HepG2 (cell line): ENCODE data around the gene KLF3. TPM values are rescaled to one million over a fixed set of nuclear protein-coding genes. Genes with fewer than 3 reads are reported as not detected.
A peak's percentile ranks its signal among the peaks of the same experiment; 100 is the strongest.

ENCODE experiments used
- ATAC-seq: fragments of 200-7000 bp; cut with Tn5 transposase; 3 replicates; pipeline ENCODE4 v1.9.1; 2020; ENCODE audit warnings: mild to moderate bottlenecking, moderate library complexity
- BruUV-seq: library from RNA; stranded (reverse); fragments of 400-500 nt; replicated peaks from 2 replicates; lab custom pipeline; 2021; lab: Mats Ljungman, UMichigan
- CTCF ChIA-PET: fragments of 300-600 bp; formaldehyde crosslinking; extraction: SDS; loops from one replicate; lab custom pipeline; 2021; ENCODE audit warnings: low total read pairs, inconsistent platforms, low intra/inter-chr PET ratio; lab: Yijun Ruan, JAX
- POLR2A ChIA-PET: fragments of 350-600 bp; sonication (Branson Sonifier 250); formaldehyde crosslinking; loops from one replicate; lab custom pipeline; 2020; ENCODE audit warnings: antibody characterized with exemption, inconsistent platforms; lab: Yijun Ruan, JAX
- DNase-seq: peaks from one replicate; pipeline ENCODE4 v3.0.0-alpha.2; 2015; ENCODE audit warnings: low spot score
- FAIRE-seq: peaks from 3 replicates; lab custom pipeline; 2011; peaks lifted over from hg19 to GRCh38; lab: Jason Lieb, UNC
- H2AFZ ChIP-seq: one replicate; pipeline ENCODE4 v1.6.1; 2011; ENCODE audit warnings: low read length, inconsistent platforms
- H3K27ac ChIP-seq: fragments of 300-600 bp; 3 replicates; pipeline ENCODE4 v1.8.0; 2011; ENCODE audit warnings: mixed run types, mild to moderate bottlenecking, mixed read lengths, low read length, inconsistent platforms; ENCODE audit not compliant: insufficient read depth; ENCODE audit errors: extremely low read length
- H3K27me3 ChIP-seq, 2 experiments: fragments of 200-600 bp in 1 of 2; 2 replicates in 1 of 2; 3 replicates in 1 of 2; pipeline versions ENCODE4 v1.6.0 to v1.8.0; 2011; ENCODE audit warnings: low read length in 2 of 2, mild to moderate bottlenecking in 2 of 2, moderate library complexity in 2 of 2, inconsistent platforms in 1 of 2; ENCODE audit not compliant: insufficient read depth in 2 of 2, control insufficient read depth in 1 of 2
- H3K36me3 ChIP-seq, 2 experiments: fragments of 200-600 bp in 1 of 2; replicated peaks in 1 of 2; 2 replicates in 1 of 2; 3 replicates in 1 of 2; pipeline versions ENCODE4 v1.5.1 to v1.8.0; 2011; ENCODE audit warnings: low read length in 2 of 2, inconsistent platforms in 1 of 2; ENCODE audit not compliant: insufficient read depth in 2 of 2, control insufficient read depth in 1 of 2
- H3K4me1 ChIP-seq: 2 replicates; pipeline ENCODE4 v1.5.1; 2012; ENCODE audit warnings: low read length, inconsistent platforms; ENCODE audit not compliant: insufficient read depth
- H3K4me2 ChIP-seq: 2 replicates; pipeline ENCODE4 v1.6.0; 2011; ENCODE audit warnings: low read depth, low read length, inconsistent platforms
- H3K4me3 ChIP-seq, 3 experiments: fragments of 200-600 bp in 1 of 3; sonication (generic), shearing (Covaris generic) in 1 of 3; replicated peaks in 1 of 3; 2 replicates each; pipeline ENCODE4 v1.5.1; 2011 to 2016; ENCODE audit warnings: low read length in 3 of 3, inconsistent platforms in 2 of 3, low read depth in 2 of 3, mild to moderate bottlenecking in 2 of 3, control low read depth in 1 of 3, mixed read lengths in 1 of 3; ENCODE audit not compliant: insufficient read depth in 1 of 3
- H3K79me2 ChIP-seq: one replicate; pipeline ENCODE4 v1.6.1; 2011; ENCODE audit warnings: low read length, inconsistent platforms; ENCODE audit not compliant: insufficient read depth
- H3K9ac ChIP-seq: 2 replicates; pipeline ENCODE4 v1.6.0; 2011; ENCODE audit warnings: mild to moderate bottlenecking, low read depth, low read length, inconsistent platforms; ENCODE audit not compliant: insufficient read depth
- H3K9me3 ChIP-seq: 2 replicates; pipeline ENCODE4 v1.5.1; 2012; ENCODE audit warnings: mild to moderate bottlenecking, low read length
- H4K20me1 ChIP-seq: 2 replicates; pipeline ENCODE4 v1.6.0; 2011; ENCODE audit warnings: inconsistent platforms, mild to moderate bottlenecking, low read length, moderate library complexity; ENCODE audit not compliant: insufficient read depth
- CAMTA2 ChIP-seq: sonication (generic); formaldehyde crosslinking; IDR thresholded peaks from 2 replicates; pipeline ENCODE4 v1.4.0; 2020; ENCODE audit warnings: mild to moderate bottlenecking, missing genetic modification reagents, borderline replicate concordance
- ESRRA ChIP-seq: sonication (generic); formaldehyde crosslinking; IDR thresholded peaks from 2 replicates; pipeline ENCODE4 v1.5.1; 2020; ENCODE audit warnings: mild to moderate bottlenecking, low read depth, missing genetic modification reagents
- JUND ChIP-seq: sonication (generic); formaldehyde crosslinking; IDR thresholded peaks from 2 replicates; pipeline ENCODE4 v1.8.0; 2022; ENCODE audit warnings: mild to moderate bottlenecking, missing genetic modification reagents
- KAT8 ChIP-seq: IDR thresholded peaks from 2 replicates; pipeline ENCODE4 v1.6.1; 2016; ENCODE audit warnings: missing genetic modification reagents, missing compliant biosample characterization
- KLF16 ChIP-seq, 2 experiments: sonication (generic) in 1 of 2; formaldehyde crosslinking in 1 of 2; IDR thresholded peaks; 2 replicates each; pipeline versions ENCODE4 v1.6.1 to v1.8.0; 2016 to 2023; ENCODE audit warnings: missing genetic modification reagents in 2 of 2, missing compliant biosample characterization in 1 of 2
- KMT2A ChIP-seq: sonication (generic); formaldehyde crosslinking; IDR thresholded peaks from 2 replicates; pipeline ENCODE4 v1.4.0; 2020; ENCODE audit warnings: missing genetic modification reagents
- MIXL1 ChIP-seq: IDR thresholded peaks from 2 replicates; pipeline ENCODE4 v1.6.1; 2016
- NCOA5 ChIP-seq: sonication (generic); formaldehyde crosslinking; IDR thresholded peaks from 2 replicates; pipeline ENCODE4 v1.4.0; 2020; ENCODE audit warnings: missing genetic modification reagents
- RARA ChIP-seq: IDR thresholded peaks from 2 replicates; pipeline ENCODE4 v1.6.1; 2016; ENCODE audit warnings: missing genetic modification reagents, missing compliant biosample characterization
- SATB2 ChIP-seq: sonication (generic); formaldehyde crosslinking; IDR thresholded peaks from 2 replicates; pipeline ENCODE4 v1.5.0; 2020; ENCODE audit warnings: missing genetic modification reagents
- STAT5B ChIP-seq: sonication (generic); formaldehyde crosslinking; IDR thresholded peaks from 2 replicates; pipeline ENCODE4 v1.4.0; 2020; ENCODE audit warnings: missing genetic modification reagents
- ZNF232 ChIP-seq: sonication (generic); formaldehyde crosslinking; IDR thresholded peaks from 2 replicates; pipeline ENCODE4 v1.4.0; 2020; ENCODE audit warnings: missing genetic modification reagents, borderline replicate concordance
- ZNF660 ChIP-seq: sonication (generic); formaldehyde crosslinking; IDR thresholded peaks from 2 replicates; pipeline ENCODE4 v1.5.1; 2020; ENCODE audit warnings: mild to moderate bottlenecking, low read depth, missing genetic modification reagents, borderline replicate concordance
- ZNF720 ChIP-seq: sonication (generic); formaldehyde crosslinking; IDR thresholded peaks from 2 replicates; pipeline ENCODE4 v1.4.0; 2020; ENCODE audit warnings: missing genetic modification reagents
- WGBS: methylation state at CpG from one replicate; pipeline ENCODE4 v1.1.6; 2017; ENCODE audit warnings: low lambda C conversion rate; 5-methylcytosine and 5-hydroxymethylcytosine counted together
- in situ Hi-C: cut with HindIII; loops from 2 replicates; pipeline ENCODE4 v1.10.0; 2017; ENCODE audit warnings: low pct_unique_long_range_greater_than_20kb; ENCODE audit not compliant: extremely low pct_ligation_motif_present
- intact Hi-C: fragments of 100-400 bp; cut with micrococcal nuclease; formaldehyde crosslinking; loops from one replicate; pipeline ENCODE4 v1.10.0; 2022; ENCODE audit not compliant: unreplicated experiment
- polyA plus RNA-seq, 8 experiments: library from polyadenylated mRNA; depleted of rRNA in 3 of 8; stranded (reverse) in 7 of 8; unstranded in 1 of 8; fragments of >200 nt; fragmentation: Illumina TruSeq in 4 of 8; extraction: Trizol in 4 of 8; gene quantifications; 2 replicates each; pipeline versions ENCODE4 v1.2.1 to v1.2.3, GENCODE V29; 2011 to 2016; ENCODE audit warnings: low read depth in 4 of 8, missing spikeins in 1 of 8, mixed read lengths in 1 of 8; ENCODE audit not compliant: insufficient read depth in 1 of 8
- total RNA-seq, 5 experiments: library from RNA; depleted of rRNA; stranded (reverse); fragments of >200 nt; fragmentation: Illumina TruSeq; extraction: Trizol; gene quantifications; 2 replicates each; pipeline ENCODE4 v1.2.3, GENCODE V29; 2016; ENCODE audit warnings: low read depth in 1 of 5
- TF ChIP-seq, protein P1 (sequence below): IDR thresholded peaks from 2 replicates; pipeline ENCODE4 v1.6.1; 2016
- TF ChIP-seq, protein P2 (sequence below): sonication (generic); formaldehyde crosslinking; IDR thresholded peaks from 2 replicates; pipeline ENCODE4 v1.8.0; 2022; ENCODE audit warnings: mild to moderate bottlenecking, missing genetic modification reagents; ENCODE audit not compliant: insufficient replicate concordance
- TF ChIP-seq, protein P3 (sequence below): sonication (generic); formaldehyde crosslinking; IDR thresholded peaks from 2 replicates; pipeline ENCODE4 v1.5.1; 2020; ENCODE audit warnings: mild to moderate bottlenecking, moderate library complexity, missing genetic modification reagents
- TF ChIP-seq, protein P4 (sequence below): sonication (generic); formaldehyde crosslinking; conservative IDR thresholded peaks from 2 replicates; pipeline ENCODE4 v1.4.0; 2020; ENCODE audit warnings: missing genetic modification reagents

Gene KLF3
- total and polyA plus RNA-seq, 2 of the 13 experiments (the other 11 are each of a cell fraction or from before 2014, with no cell fraction given) = 29.1 to 37.8 TPM

DNA sequence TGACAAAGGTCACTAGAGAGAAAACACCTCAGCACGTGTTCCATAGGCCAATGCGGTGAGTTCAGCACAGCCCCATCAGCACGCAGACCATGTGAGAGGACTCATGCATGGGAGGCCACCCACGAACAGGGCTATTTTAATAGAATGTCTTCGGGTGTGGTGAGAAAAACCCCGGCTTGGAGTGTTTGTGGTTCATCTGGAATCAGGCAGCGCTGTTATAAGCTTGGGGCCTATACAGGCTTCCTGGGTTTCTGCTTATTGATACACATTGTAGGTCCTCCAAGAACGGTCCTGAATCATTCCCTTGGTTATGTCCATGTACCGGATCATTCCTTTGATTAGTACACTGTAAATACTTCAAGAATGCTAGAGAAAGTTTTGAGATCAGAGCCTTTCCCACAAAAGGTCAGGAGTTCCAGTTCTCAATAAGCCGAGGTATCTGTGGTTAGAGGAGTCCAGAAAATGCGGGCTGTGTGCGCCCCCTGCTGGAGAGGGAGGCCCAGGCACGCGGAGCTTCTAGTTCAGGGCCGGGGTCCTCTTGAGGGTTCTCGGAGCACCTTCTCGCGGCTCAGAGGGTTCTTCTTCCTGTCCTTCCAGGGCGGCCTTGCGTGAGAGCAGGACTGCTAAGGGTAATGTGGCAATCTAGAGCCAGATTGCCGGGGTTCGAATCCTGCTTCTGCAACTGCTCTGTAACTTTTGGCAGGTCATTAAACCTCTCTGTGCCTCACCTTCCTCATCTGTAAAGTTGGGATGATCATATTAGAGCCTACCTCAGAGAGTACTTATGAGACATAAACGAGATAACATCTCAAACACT, 67.0 kb downstream of the KLF3 start:
- no peaks in the 10 kb centered on the region for H3K27me3 ChIP-seq
- no peak overlapping the region for H3K27ac ChIP-seq
- peaks cover 13% of the 10 kb centered on the region for H3K9me3 ChIP-seq
- intact Hi-C loops = loop anchor here (1.0 to 10.0 kb wide), 5 partner anchors 54 to 926 kb away; no protein-coding TSS in a partner anchor
- peak overlapping the region in 1 of 3 experiments; percentile 30; a peak in 1 of 6 replicates for H3K4me3 ChIP-seq
- H4K20me1 ChIP-seq = no peaks in the 10 kb centered on the region
- peak; percentile 73 for FAIRE-seq
- ATAC-seq = peak; percentile 93
- in situ Hi-C loops = loop anchor here (5.0 kb wide), 1 partner anchor 549 kb away; no protein-coding TSS in a partner anchor
- H3K9ac ChIP-seq = no peak overlapping the region; the same call in 1 of the 2 replicates
- H3K36me3 ChIP-seq = no peaks in the 10 kb centered on the region
- peak overlapping the region; percentile 69 for H3K4me2 ChIP-seq
- CTCF ChIA-PET = interaction anchor here (1.2 to 3.8 kb wide), 3 partner anchors 411 to 669 kb away, joined by 9 to 38 read pairs (median 20); no protein-coding TSS in a partner anchor
- H2AFZ ChIP-seq = no peak overlapping the region
- no TSS peak for BruUV-seq
- POLR2A ChIA-PET = interaction anchor here (0.8 to 1.1 kb wide), 2 partner anchors 9 to 411 kb away, joined by 3 read pairs; no protein-coding TSS in a partner anchor
- 18% methylated on average over 10 of the region's 23 CpGs for WGBS
- H3K79me2 ChIP-seq = no peaks in the 10 kb centered on the region
- DNase-seq = peak; percentile 66
- H3K4me1 ChIP-seq = peaks cover 27% of the 10 kb centered on the region
- TF ChIP-seq KAT8 (0 out of 2 replicates have a peak, but pooled peaks have one; percentile 18), KLF16 (CRISPR knock-in tag; IDR thresholded peaks at IDR 0.05) (no peak; a peak in 1 of 4 replicates), SATB2 (no peak), MIXL1 (CRISPR knock-in tag) (no peak), JUND (no peak), ZNF660 (no peak), ESRRA (CRISPR knock-in tag) (0 out of 2 replicates have a peak, but pooled peaks have one; percentile 41), STAT5B (CRISPR knock-in tag) (no peak), ZNF720 (CRISPR knock-in tag) (no peak), RARA (no peak), CAMTA2 (CRISPR knock-in tag) (0 out of 2 replicates have a peak, but pooled peaks have one; percentile 45), KMT2A (CRISPR knock-in tag) (peak; percentile 54; the same call in 1 of the 2 replicates), NCOA5 (CRISPR knock-in tag) (no peak), ZNF232 (CRISPR knock-in tag) (no peak)
- TF ChIP-seq, protein P1, sequence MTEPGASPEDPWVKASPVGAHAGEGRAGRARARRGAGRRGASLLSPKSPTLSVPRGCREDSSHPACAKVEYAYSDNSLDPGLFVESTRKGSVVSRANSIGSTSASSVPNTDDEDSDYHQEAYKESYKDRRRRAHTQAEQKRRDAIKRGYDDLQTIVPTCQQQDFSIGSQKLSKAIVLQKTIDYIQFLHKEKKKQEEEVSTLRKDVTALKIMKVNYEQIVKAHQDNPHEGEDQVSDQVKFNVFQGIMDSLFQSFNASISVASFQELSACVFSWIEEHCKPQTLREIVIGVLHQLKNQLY (CRISPR knock-in tag) = no peak
- TF ChIP-seq, protein P2, sequence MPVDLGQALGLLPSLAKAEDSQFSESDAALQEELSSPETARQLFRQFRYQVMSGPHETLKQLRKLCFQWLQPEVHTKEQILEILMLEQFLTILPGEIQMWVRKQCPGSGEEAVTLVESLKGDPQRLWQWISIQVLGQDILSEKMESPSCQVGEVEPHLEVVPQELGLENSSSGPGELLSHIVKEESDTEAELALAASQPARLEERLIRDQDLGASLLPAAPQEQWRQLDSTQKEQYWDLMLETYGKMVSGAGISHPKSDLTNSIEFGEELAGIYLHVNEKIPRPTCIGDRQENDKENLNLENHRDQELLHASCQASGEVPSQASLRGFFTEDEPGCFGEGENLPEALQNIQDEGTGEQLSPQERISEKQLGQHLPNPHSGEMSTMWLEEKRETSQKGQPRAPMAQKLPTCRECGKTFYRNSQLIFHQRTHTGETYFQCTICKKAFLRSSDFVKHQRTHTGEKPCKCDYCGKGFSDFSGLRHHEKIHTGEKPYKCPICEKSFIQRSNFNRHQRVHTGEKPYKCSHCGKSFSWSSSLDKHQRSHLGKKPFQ (CRISPR knock-in tag) = no peak
- TF ChIP-seq, protein P3, sequence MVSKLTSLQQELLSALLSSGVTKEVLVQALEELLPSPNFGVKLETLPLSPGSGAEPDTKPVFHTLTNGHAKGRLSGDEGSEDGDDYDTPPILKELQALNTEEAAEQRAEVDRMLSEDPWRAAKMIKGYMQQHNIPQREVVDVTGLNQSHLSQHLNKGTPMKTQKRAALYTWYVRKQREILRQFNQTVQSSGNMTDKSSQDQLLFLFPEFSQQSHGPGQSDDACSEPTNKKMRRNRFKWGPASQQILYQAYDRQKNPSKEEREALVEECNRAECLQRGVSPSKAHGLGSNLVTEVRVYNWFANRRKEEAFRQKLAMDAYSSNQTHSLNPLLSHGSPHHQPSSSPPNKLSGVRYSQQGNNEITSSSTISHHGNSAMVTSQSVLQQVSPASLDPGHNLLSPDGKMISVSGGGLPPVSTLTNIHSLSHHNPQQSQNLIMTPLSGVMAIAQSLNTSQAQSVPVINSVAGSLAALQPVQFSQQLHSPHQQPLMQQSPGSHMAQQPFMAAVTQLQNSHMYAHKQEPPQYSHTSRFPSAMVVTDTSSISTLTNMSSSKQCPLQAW = no peak
- TF ChIP-seq, protein P4, sequence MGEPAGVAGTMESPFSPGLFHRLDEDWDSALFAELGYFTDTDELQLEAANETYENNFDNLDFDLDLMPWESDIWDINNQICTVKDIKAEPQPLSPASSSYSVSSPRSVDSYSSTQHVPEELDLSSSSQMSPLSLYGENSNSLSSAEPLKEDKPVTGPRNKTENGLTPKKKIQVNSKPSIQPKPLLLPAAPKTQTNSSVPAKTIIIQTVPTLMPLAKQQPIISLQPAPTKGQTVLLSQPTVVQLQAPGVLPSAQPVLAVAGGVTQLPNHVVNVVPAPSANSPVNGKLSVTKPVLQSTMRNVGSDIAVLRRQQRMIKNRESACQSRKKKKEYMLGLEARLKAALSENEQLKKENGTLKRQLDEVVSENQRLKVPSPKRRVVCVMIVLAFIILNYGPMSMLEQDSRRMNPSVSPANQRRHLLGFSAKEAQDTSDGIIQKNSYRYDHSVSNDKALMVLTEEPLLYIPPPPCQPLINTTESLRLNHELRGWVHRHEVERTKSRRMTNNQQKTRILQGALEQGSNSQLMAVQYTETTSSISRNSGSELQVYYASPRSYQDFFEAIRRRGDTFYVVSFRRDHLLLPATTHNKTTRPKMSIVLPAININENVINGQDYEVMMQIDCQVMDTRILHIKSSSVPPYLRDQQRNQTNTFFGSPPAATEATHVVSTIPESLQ = no peak
